GM12875 (cell line): Measurements from ENCODE around the gene UBA3.

ENCODE experiments used
- H3K4me3 ChIP-seq: one replicate; pipeline ENCODE4 v1.5.1; 2011; ENCODE audit warnings: low read depth, low read length, control low read depth
- TF ChIP-seq, protein P1 (sequence below): IDR thresholded peaks from 2 replicates; pipeline ENCODE4 v1.5.1; 2011; ENCODE audit warnings: low read depth, mild to moderate bottlenecking, control low read depth, inconsistent platforms, low read length, moderate library complexity, borderline replicate concordance; ENCODE audit not compliant: insufficient read depth

Gene UBA3

GRCh38 chr3:69092030-69092516 lies 11.9 kb upstream of the UBA3 start:
- TF ChIP-seq, protein P1, sequence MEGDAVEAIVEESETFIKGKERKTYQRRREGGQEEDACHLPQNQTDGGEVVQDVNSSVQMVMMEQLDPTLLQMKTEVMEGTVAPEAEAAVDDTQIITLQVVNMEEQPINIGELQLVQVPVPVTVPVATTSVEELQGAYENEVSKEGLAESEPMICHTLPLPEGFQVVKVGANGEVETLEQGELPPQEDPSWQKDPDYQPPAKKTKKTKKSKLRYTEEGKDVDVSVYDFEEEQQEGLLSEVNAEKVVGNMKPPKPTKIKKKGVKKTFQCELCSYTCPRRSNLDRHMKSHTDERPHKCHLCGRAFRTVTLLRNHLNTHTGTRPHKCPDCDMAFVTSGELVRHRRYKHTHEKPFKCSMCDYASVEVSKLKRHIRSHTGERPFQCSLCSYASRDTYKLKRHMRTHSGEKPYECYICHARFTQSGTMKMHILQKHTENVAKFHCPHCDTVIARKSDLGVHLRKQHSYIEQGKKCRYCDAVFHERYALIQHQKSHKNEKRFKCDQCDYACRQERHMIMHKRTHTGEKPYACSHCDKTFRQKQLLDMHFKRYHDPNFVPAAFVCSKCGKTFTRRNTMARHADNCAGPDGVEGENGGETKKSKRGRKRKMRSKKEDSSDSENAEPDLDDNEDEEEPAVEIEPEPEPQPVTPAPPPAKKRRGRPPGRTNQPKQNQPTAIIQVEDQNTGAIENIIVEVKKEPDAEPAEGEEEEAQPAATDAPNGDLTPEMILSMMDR: no peak
- peak overlapping the region; percentile 26 for H3K4me3 ChIP-seq

DNA sequence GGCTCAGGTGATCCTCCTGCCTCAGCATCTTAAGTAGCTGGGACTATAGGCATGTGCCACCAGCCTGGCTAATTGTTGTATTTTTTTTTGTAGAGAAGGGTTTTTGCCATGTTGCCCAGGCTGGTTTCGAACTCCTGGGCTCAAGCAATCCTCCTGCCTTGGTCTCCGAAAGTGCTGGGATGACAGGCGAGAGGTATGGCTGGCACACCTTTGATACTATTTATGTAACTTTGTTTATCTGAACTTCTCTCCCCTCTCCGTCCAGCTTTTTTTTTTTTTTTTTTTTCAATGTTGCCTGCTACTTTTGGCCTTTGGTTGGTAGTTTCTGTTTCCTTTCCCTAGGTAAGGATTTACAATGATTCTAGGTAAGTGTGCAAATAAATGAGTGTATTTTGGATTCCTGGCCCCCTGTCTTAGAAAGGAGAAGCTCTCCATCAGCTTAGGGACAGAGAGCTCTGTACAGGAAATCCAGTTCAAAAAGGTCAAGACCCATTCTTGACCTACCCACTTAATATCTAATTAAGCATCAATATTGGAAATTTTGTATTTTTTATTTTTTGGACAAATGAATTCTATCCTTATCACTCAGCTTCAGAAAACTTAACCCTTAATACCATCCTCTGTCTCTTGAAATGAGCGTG lies 11.3 kb upstream of the UBA3 start:
- TF ChIP-seq, protein P1: no peak
- H3K4me3 ChIP-seq: no peak overlapping the region

GRCh38 chr3:69090021-69090420 lies 9.9 kb upstream of the UBA3 start:
- no peak overlapping the region for H3K4me3 ChIP-seq
- TF ChIP-seq, protein P1: no peak

DNA sequence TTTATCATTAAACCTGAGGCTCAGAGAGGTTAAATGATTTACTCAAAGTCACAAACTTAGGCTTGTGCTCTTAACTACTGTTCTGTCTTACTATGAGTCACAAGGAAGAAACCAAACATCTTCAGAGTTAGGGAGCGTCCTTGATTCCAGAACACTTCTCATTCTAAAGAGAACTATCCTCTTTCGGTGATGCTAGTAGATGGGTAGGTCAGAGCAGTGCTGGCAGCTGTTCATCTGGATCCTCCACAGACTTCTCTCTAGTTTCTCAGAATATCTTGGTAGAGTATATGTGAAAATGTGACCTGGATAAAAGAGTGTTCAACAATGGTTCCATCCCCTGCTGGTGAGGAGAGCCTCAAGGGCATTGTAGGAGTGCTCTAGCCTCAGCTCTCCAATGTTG lies 7.9 kb upstream of the UBA3 start:
- no peak overlapping the region for H3K4me3 ChIP-seq
- TF ChIP-seq, protein P1: no peak

- TF ChIP-seq, protein P1: no peak
- peak overlapping the region; percentile 73 for H3K4me3 ChIP-seq
Observed at GRCh38 chr3:69087030-69087791, 7.0 kb upstream of the UBA3 start.

DNA sequence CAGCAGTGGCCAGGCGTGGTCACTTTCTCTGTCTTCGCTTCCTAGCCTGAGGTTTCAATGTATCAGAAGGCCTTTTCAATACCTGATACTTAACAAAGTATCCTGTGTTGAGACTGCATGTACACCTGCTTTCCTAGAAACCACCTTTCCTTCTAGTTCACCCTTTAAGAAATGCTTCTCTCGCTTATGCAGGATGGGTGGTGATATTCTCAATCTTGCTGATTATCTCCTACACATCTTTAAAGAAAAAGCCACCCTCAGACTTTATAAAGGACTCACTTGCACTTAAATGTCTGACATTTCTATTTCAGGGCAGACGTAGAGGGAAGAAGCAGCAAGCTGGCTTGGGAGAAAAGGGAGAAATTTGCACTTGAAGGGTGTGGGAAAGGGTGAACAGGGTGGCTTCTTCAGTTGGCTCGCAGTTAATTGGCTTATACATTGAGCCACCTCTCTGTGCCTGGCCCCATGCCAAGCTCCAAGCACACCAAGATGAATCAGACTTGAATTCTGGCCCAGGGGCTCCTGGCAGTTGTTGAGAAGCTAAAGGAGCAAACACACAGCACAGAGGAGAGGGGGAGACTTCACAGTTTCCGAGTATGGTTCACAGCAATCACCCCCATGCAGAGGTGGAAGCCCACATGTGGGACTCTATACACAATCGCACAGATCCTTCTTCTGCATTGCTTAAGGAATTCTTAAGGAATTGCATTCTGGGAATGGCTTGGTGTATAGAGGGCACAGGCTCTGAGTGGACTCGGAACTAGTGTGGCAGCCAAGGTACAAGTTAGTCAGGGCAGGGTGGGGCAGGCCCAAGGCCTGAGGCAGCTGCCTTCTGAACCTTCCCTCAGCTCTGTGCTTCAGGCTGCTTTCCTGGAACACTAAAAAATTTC lies 5.9 kb upstream of the UBA3 start:
- H3K4me3 ChIP-seq: peak overlapping the region; percentile 73
- TF ChIP-seq, protein P1: no peak
